HCT116 (cell line): ENCODE measurements around the gene SH3BP5L.

Source experiments
- CEBPB ChIP-seq: IDR thresholded peaks from 2 replicates; pipeline ENCODE4 v1.6.1; 2012; ENCODE audit warnings: low read depth
- EGR1 ChIP-seq: IDR thresholded peaks from 2 replicates; pipeline ENCODE4 v1.6.1; 2012; ENCODE audit warnings: low read depth
- EZH2 ChIP-seq: fragments of 200-600 bp; sonication (generic); IDR thresholded peaks from 2 replicates; pipeline ENCODE4 v1.6.1; 2017; ENCODE audit warnings: antibody characterized with exemption, mixed run types
- EZH2phosphoT487 ChIP-seq: fragments of 200-600 bp; IDR thresholded peaks from 2 replicates; pipeline ENCODE4 v1.6.1; 2018; ENCODE audit warnings: antibody characterized with exemption, borderline replicate concordance
- JUND ChIP-seq: IDR thresholded peaks from 2 replicates; pipeline ENCODE4 v1.6.1; 2012
- POLR2A ChIP-seq: IDR thresholded peaks from 2 replicates; pipeline ENCODE4 v1.7.0; 2011; ENCODE audit warnings: borderline replicate concordance; ENCODE audit not compliant: insufficient read depth, insufficient read length; ENCODE audit errors: extremely low read depth
- POLR2AphosphoS5 ChIP-seq: IDR thresholded peaks from 2 replicates; pipeline ENCODE4 v1.6.1; 2011; ENCODE audit warnings: mild to moderate bottlenecking, low read depth, low read length, moderate library complexity
- RAD21 ChIP-seq: IDR thresholded peaks from 2 replicates; pipeline ENCODE4 v1.6.1; 2012; ENCODE audit warnings: low read depth, mild to moderate bottlenecking
- SP1 ChIP-seq: IDR thresholded peaks from 2 replicates; pipeline ENCODE4 v1.6.1; 2012; ENCODE audit warnings: low read depth
- SRF ChIP-seq: IDR thresholded peaks from 2 replicates; pipeline ENCODE4 v1.6.1; 2012; ENCODE audit warnings: low read depth
- TF ChIP-seq, protein P1 (sequence below), 3 experiments: fragments of 200-600 bp in 1 of 3; sonication (generic) in 1 of 3; IDR thresholded peaks in 2 of 3; conservative IDR thresholded peaks in 1 of 3; 2 replicates each; pipeline ENCODE4 v1.5.1; 2012 to 2017; ENCODE audit warnings: low read depth in 2 of 3, low read length in 2 of 3, antibody characterized with exemption in 1 of 3, borderline replicate concordance in 1 of 3, control low read depth in 1 of 3, mild to moderate bottlenecking in 1 of 3, mixed read lengths in 1 of 3, mixed run types in 1 of 3, moderate library complexity in 1 of 3; ENCODE audit not compliant: insufficient read depth in 1 of 3

GRCh38 chr1:248825136-248825535, 579 bp downstream of the SH3BP5L start:
- TF ChIP-seq RAD21 (no peak), SRF (no peak), POLR2A (no peak), EZH2phosphoT487 (no peak), JUND (no peak), EGR1 (no peak), SP1 (no peak), EZH2 (no peak), POLR2AphosphoS5 (no peak), CEBPB (no peak)
- TF ChIP-seq, protein P1, sequence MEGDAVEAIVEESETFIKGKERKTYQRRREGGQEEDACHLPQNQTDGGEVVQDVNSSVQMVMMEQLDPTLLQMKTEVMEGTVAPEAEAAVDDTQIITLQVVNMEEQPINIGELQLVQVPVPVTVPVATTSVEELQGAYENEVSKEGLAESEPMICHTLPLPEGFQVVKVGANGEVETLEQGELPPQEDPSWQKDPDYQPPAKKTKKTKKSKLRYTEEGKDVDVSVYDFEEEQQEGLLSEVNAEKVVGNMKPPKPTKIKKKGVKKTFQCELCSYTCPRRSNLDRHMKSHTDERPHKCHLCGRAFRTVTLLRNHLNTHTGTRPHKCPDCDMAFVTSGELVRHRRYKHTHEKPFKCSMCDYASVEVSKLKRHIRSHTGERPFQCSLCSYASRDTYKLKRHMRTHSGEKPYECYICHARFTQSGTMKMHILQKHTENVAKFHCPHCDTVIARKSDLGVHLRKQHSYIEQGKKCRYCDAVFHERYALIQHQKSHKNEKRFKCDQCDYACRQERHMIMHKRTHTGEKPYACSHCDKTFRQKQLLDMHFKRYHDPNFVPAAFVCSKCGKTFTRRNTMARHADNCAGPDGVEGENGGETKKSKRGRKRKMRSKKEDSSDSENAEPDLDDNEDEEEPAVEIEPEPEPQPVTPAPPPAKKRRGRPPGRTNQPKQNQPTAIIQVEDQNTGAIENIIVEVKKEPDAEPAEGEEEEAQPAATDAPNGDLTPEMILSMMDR (IDR thresholded peaks at IDR 0.05 in 2 of 3, conservative IDR thresholded peaks at IDR 0.05 in 1 of 3; ENCODE audit: borderline replicate concordance in 1 of 3, insufficient read depth in 1 of 3, low read depth in 2 of 3, low read length in 2 of 3), result no peak
